GM19239 (cell line): ENCODE data around the gene TSEN2.
"Not testable (repeated sequence)": the region's sequence is repeated elsewhere in the genome, so short reads cannot be mapped to it uniquely, and the experiment has no call there.

Experiments used
- DNase-seq: peaks from one replicate; pipeline ENCODE4 v3.0.0; 2011; ENCODE audit warnings: low spot score; ENCODE audit not compliant: insufficient read length
- FAIRE-seq: peaks from 2 replicates; lab custom pipeline; 2011; peaks lifted over from hg19 to GRCh38; lab: Jason Lieb, UNC

TSEN2 gene

GRCh38 chr3:12470111-12470510 lies 14.2 kb upstream of the TSEN2 start:
- no peak for DNase-seq
- no peak for FAIRE-seq

GRCh38 chr3:12470680-12471079 lies 13.6 kb upstream of the TSEN2 start:
- DNase-seq (no peak), FAIRE-seq (no peak)

GRCh38 chr3:12471241-12471640 lies 13.0 kb upstream of the TSEN2 start:
- no peak for FAIRE-seq

GRCh38 chr3:12472000-12472610 lies 12.2 kb upstream of the TSEN2 start:
- DNase-seq (no peak), FAIRE-seq (no peak)

More at GRCh38 chr3:12471241-12471640, 13.0 kb upstream of the TSEN2 start:
- no peak for DNase-seq

- DNase-seq (no peak), FAIRE-seq (no peak)
Measured at GRCh38 chr3:12472796-12473195, 11.5 kb upstream of the TSEN2 start.

GRCh38 chr3:12473511-12473910 lies 10.8 kb upstream of the TSEN2 start:
- FAIRE-seq (no peak), DNase-seq (no peak)

GRCh38 chr3:12476238-12476897 lies 7.9 kb upstream of the TSEN2 start:
- FAIRE-seq (no peak), DNase-seq (no peak)

- DNase-seq (no peak), FAIRE-seq (no peak)
Measured at GRCh38 chr3:12477256-12477655, 7.0 kb upstream of the TSEN2 start.

GRCh38 chr3:12478326-12478725 lies 6.0 kb upstream of the TSEN2 start:
- DNase-seq: no peak
- no peak for FAIRE-seq

- DNase-seq, FAIRE-seq: not testable (repeated sequence)
Measured at GRCh38 chr3:12479198-12479597, 5.1 kb upstream of the TSEN2 start.

GRCh38 chr3:12479919-12480427 lies 4.3 kb upstream of the TSEN2 start:
- FAIRE-seq (peak; percentile 85), DNase-seq (peak; percentile 53)

GRCh38 chr3:12483410-12483809 lies 870 bp upstream of the TSEN2 start:
- FAIRE-seq (no peak), DNase-seq (no peak)

GRCh38 chr3:12483872-12484197 lies 445 bp upstream of the TSEN2 start:
- FAIRE-seq: no peak

GRCh38 chr3:12484983-12485327 lies 675 bp downstream of the TSEN2 start:
- DNase-seq (no peak), FAIRE-seq (no peak)

More at GRCh38 chr3:12483872-12484197, 445 bp upstream of the TSEN2 start:
- no peak for DNase-seq

GRCh38 chr3:12486001-12486400 lies 1.7 kb downstream of the TSEN2 start:
- FAIRE-seq (no peak), DNase-seq (no peak)

- no peak for FAIRE-seq
- DNase-seq: no peak
Measured at GRCh38 chr3:12486916-12487315, 2.6 kb downstream of the TSEN2 start.

- FAIRE-seq (no peak), DNase-seq (no peak)
Measured at GRCh38 chr3:12487336-12487735, 3.1 kb downstream of the TSEN2 start.

- DNase-seq: no peak
- FAIRE-seq: no peak
Measured at GRCh38 chr3:12487786-12488185, 3.5 kb downstream of the TSEN2 start.

- FAIRE-seq (no peak), DNase-seq (no peak)
Measured at GRCh38 chr3:12489368-12489767, 5.1 kb downstream of the TSEN2 start.

- DNase-seq (no peak), FAIRE-seq (no peak)
Measured at GRCh38 chr3:12489832-12490231, 5.6 kb downstream of the TSEN2 start.

- DNase-seq: no peak
- no peak for FAIRE-seq
Measured at GRCh38 chr3:12490547-12490946, 6.3 kb downstream of the TSEN2 start.
